Esophagus muscularis mucosa (tissue), 4 donors: Measurements from ENCODE around the gene NKIRAS2. TPM values are rescaled to one million over a fixed set of nuclear protein-coding genes. Genes with fewer than 3 reads are reported as not detected.
A peak's percentile ranks its signal among the peaks of the same experiment; 100 is the strongest.

Experiments
- DNase-seq: peaks from one replicate; pipeline ENCODE4 v3.0.0-alpha.2; 2017; ENCODE audit errors: extremely low spot score
- H3K27ac ChIP-seq, 4 donors: fragments of 200-600 bp; sonication (generic); replicated peaks in 1 of 4; 1 replicate in 3 of 4; 2 replicates in 1 of 4; pipeline ENCODE4 v1.5.1; 2016 to 2019; ENCODE audit warnings: mild to moderate bottlenecking in 1 of 4
- H3K27me3 ChIP-seq, 4 donors: fragments of 200-600 bp; sonication (generic); one replicate each; pipeline versions ENCODE4 v1.5.1 to v1.6.0; 2016 to 2019
- H3K36me3 ChIP-seq, 4 donors: fragments of 200-600 bp; sonication (generic); one replicate each; pipeline ENCODE4 v1.5.1; 2016 to 2019
- H3K4me1 ChIP-seq, 4 donors: fragments of 200-600 bp; sonication (generic); one replicate each; pipeline ENCODE4 v1.5.1; 2016 to 2019
- H3K4me3 ChIP-seq, 4 donors: fragments of 200-600 bp; sonication (generic); 1 replicate in 2 of 4; 2 replicates in 2 of 4; pipeline ENCODE4 v1.5.1; 2016 to 2019; ENCODE audit warnings: mild to moderate bottlenecking in 4 of 4, moderate library complexity in 1 of 4
- H3K9me3 ChIP-seq, 4 donors: fragments of 200-600 bp; sonication (generic); 1 replicate in 3 of 4; 2 replicates in 1 of 4; pipeline ENCODE4 v1.5.1; 2016 to 2019
- CTCF ChIP-seq, 3 experiments: fragments of 200-600 bp in 2 of 3; fragments of 450-650 bp in 1 of 3; sonication (generic) in 2 of 3; IDR thresholded peaks; one replicate each; pipeline ENCODE4 v1.5.1; 2017 to 2019; ENCODE audit warnings: antibody characterized with exemption in 3 of 3, mild to moderate bottlenecking in 2 of 3, moderate library complexity in 1 of 3
- EP300 ChIP-seq: sonication (generic); formaldehyde crosslinking; IDR thresholded peaks from one replicate; pipeline ENCODE4 v1.6.1; 2017; ENCODE audit warnings: antibody characterized with exemption
- POLR2A ChIP-seq: fragments of 450-650 bp; IDR thresholded peaks from one replicate; pipeline ENCODE4 v1.6.1; 2017; ENCODE audit warnings: antibody characterized with exemption, moderate library complexity, mild to moderate bottlenecking, low read depth
- POLR2AphosphoS5 ChIP-seq, 2 donors: sonication (generic); formaldehyde crosslinking; IDR thresholded peaks; one replicate each; pipeline ENCODE4 v1.6.1; 2017; ENCODE audit warnings: antibody characterized with exemption in 2 of 2
- WGBS: methylation state at CpG from one replicate; pipeline ENCODE4 v1.1.5; 2018; 5-methylcytosine and 5-hydroxymethylcytosine counted together
- intact Hi-C: fragments of 100-400 bp; cut with DNase I; formaldehyde crosslinking; loops from one replicate; pipeline ENCODE4 v1.15.1; 2023
- total RNA-seq, 4 donors: library from RNA; depleted of rRNA; stranded (reverse); fragments of >200 nt; gene quantifications; one replicate each; pipeline versions ENCODE4 v1.1.0 to v1.2.1, GENCODE V29; 2016

NKIRAS2 gene
- total RNA-seq, 4 donors from 2014 or later: 44.0 to 74.3 (median 59.0) TPM

- Histone ChIP-seq H3K4me1 (peaks cover 0 to 3% (median 0%) of the 10 kb centered on the region in 4 donors), H3K4me3 (no peak overlapping the region), H3K27ac (no peak overlapping the region), H3K27me3 (peaks cover 0 to 21% (median 2%) of the 10 kb centered on the region in 4 donors), H3K9me3 (no peaks in the 10 kb centered on the region), H3K36me3 (no peaks in the 10 kb centered on the region)
- DNase-seq: no peak
- intact Hi-C loops: no loop called here
- TF ChIP-seq EP300 (no peak), CTCF (IDR thresholded peaks at IDR 0.05) (no peak), POLR2A (no peak), POLR2AphosphoS5 (IDR thresholded peaks at IDR 0.05) (no peak)
- 71% methylated on average over 4 of the region's 5 CpGs for WGBS
Observed at GRCh38 chr17:42061646-42062487, 42.0 kb downstream of the NKIRAS2 start.

GRCh38 chr17:42062681-42063080, 42.8 kb downstream of the NKIRAS2 start:
- Histone ChIP-seq H3K27ac (no peak overlapping the region), H3K4me3 (no peak overlapping the region), H3K27me3 (peaks cover 0 to 23% (median 2%) of the 10 kb centered on the region in 4 donors), H3K9me3 (no peaks in the 10 kb centered on the region), H3K36me3 (no peaks in the 10 kb centered on the region), H3K4me1 (peaks cover 0 to 3% (median 0%) of the 10 kb centered on the region in 4 donors)
- DNase-seq: no peak
- 81% methylated on average over 13 of the region's 14 CpGs for WGBS
- TF ChIP-seq EP300: no peak
- TF ChIP-seq CTCF (IDR thresholded peaks at IDR 0.05): no peak
- TF ChIP-seq POLR2AphosphoS5 (IDR thresholded peaks at IDR 0.05): no peak
- TF ChIP-seq POLR2A: no peak
- intact Hi-C loops: no loop called here

- DNase-seq: no peak
- 85% methylated on average over 2 of the region's 2 CpGs for WGBS
- Histone ChIP-seq H3K4me1 (peaks cover 0 to 3% (median 0%) of the 10 kb centered on the region in 4 donors), H3K27me3 (peaks cover 0 to 24% (median 0%) of the 10 kb centered on the region in 4 donors), H3K27ac (no peak overlapping the region), H3K9me3 (no peaks in the 10 kb centered on the region), H3K4me3 (no peak overlapping the region), H3K36me3 (no peaks in the 10 kb centered on the region)
- intact Hi-C loops: loop anchor here (5.0 kb wide), 2 partner anchors 37 to 52 kb away; no protein-coding TSS in a partner anchor
- no peak for TF ChIP-seq POLR2A
- no peak for TF ChIP-seq CTCF (IDR thresholded peaks at IDR 0.05)
- TF ChIP-seq POLR2AphosphoS5 (IDR thresholded peaks at IDR 0.05): no peak
- no peak for TF ChIP-seq EP300
Observed at GRCh38 chr17:42065201-42065600, 45.3 kb downstream of the NKIRAS2 start.

GRCh38 chr17:42067371-42068091, 47.6 kb downstream of the NKIRAS2 start:
- H3K9me3 ChIP-seq: no peaks in the 10 kb centered on the region
- peaks cover 4 to 47% (median 12%) of the 10 kb centered on the region in 4 donors for H3K27me3 ChIP-seq
- peaks cover 6 to 9% (median 8%) of the 10 kb centered on the region in 4 donors for H3K4me1 ChIP-seq
- H3K36me3 ChIP-seq: no peaks in the 10 kb centered on the region
- peak; percentile 93 for DNase-seq
- intact Hi-C loops: loop anchor here (5.0 kb wide), 2 partner anchors 35 to 50 kb away; no protein-coding TSS in a partner anchor
- TF ChIP-seq POLR2A: no peak
- peak; percentile 81 to 93 (median 84) for TF ChIP-seq CTCF (IDR thresholded peaks at IDR 0.05)
- WGBS: 55% methylated on average over 6 of the region's 12 CpGs
- no peak overlapping the region for H3K27ac ChIP-seq
- H3K4me3 ChIP-seq: no peak overlapping the region
